C4-2B (cell line): Measurements from ENCODE around the gene AKR7A2.

Experiments
- H3K27ac ChIP-seq: fragments of 450-650 bp; 2 replicates; pipeline ENCODE4 v1.5.1; 2017
- CTCF ChIP-seq: fragments of 450-650 bp; conservative IDR thresholded peaks from 2 replicates; pipeline ENCODE4 v1.5.1; 2017; ENCODE audit warnings: mild to moderate bottlenecking
- ZFX ChIP-seq: fragments of 450-650 bp; IDR thresholded peaks from 2 replicates; pipeline ENCODE4 v1.6.1; 2017

Gene AKR7A2

GRCh38 chr1:19357299-19357986, 45.5 kb upstream of the AKR7A2 start:
- no peak overlapping the region for H3K27ac ChIP-seq
- TF ChIP-seq CTCF (no peak), ZFX (no peak)

GRCh38 chr1:19356266-19356665, 44.3 kb upstream of the AKR7A2 start:
- H3K27ac ChIP-seq, result no peak overlapping the region

GRCh38 chr1:19354531-19354981, 42.6 kb upstream of the AKR7A2 start:
- TF ChIP-seq ZFX (no peak), CTCF (no peak)
- H3K27ac ChIP-seq, result no peak overlapping the region

More at GRCh38 chr1:19356266-19356665, 44.3 kb upstream of the AKR7A2 start:
- TF ChIP-seq CTCF (no peak), ZFX (no peak)

GRCh38 chr1:19353596-19353995, 41.7 kb upstream of the AKR7A2 start:
- H3K27ac ChIP-seq, result no peak overlapping the region
- TF ChIP-seq ZFX, result no peak

- H3K27ac ChIP-seq, result no peak overlapping the region
- TF ChIP-seq CTCF, result no peak
- no peak for TF ChIP-seq ZFX
These were observed 40.9 kb upstream of the AKR7A2 start for GRCh38 chr1:19352839-19353238.

GRCh38 chr1:19351873-19352272, 39.9 kb upstream of the AKR7A2 start:
- TF ChIP-seq CTCF (no peak), ZFX (no peak)
- H3K27ac ChIP-seq, result no peak overlapping the region

GRCh38 chr1:19350566-19350965, 38.6 kb upstream of the AKR7A2 start:
- TF ChIP-seq CTCF (no peak), ZFX (no peak)
- no peak overlapping the region for H3K27ac ChIP-seq

GRCh38 chr1:19349999-19350398, 38.1 kb upstream of the AKR7A2 start:
- TF ChIP-seq ZFX (no peak), CTCF (no peak)
- no peak overlapping the region for H3K27ac ChIP-seq
